HFFc6 (cell line): ENCODE results near the gene FZD7. TPM values are rescaled to one million over a fixed set of nuclear protein-coding genes. Genes with fewer than 3 reads are reported as not detected.
A peak's percentile ranks its signal among the peaks of the same experiment; 100 is the strongest.

Source experiments
- DNase-seq: peaks from one replicate; pipeline ENCODE4 v3.0.0-alpha.2; 2018
- H3K27ac Mint-ChIP-seq: 2 replicates; pipeline ENCODE4 v1.8.0; 2020; ENCODE audit warnings: mild to moderate bottlenecking, mixed read lengths
- H3K27me3 Mint-ChIP-seq: 2 replicates; pipeline ENCODE4 v1.8.0; 2021; ENCODE audit warnings: mild to moderate bottlenecking, moderate library complexity, mixed read lengths; ENCODE audit not compliant: insufficient read depth
- H3K36me3 Mint-ChIP-seq: 2 replicates; pipeline ENCODE4 v1.8.0; 2021; ENCODE audit warnings: low read depth, mixed read lengths
- H3K4me1 Mint-ChIP-seq: 2 replicates; pipeline ENCODE4 v1.8.0; 2020; ENCODE audit warnings: low read depth, mixed read lengths
- H3K4me3 Mint-ChIP-seq: 2 replicates; pipeline ENCODE4 v1.8.0; 2020; ENCODE audit warnings: mild to moderate bottlenecking, moderate library complexity, mixed read lengths
- H3K9me3 Mint-ChIP-seq: 2 replicates; pipeline ENCODE4 v1.8.0; 2020; ENCODE audit warnings: mild to moderate bottlenecking, mixed read lengths
- CTCF ChIP-seq: fragments of 200-600 bp; sonication (generic); IDR thresholded peaks from 2 replicates; pipeline ENCODE4 v1.5.0; 2021; ENCODE audit warnings: antibody characterized with exemption, mild to moderate bottlenecking
- total RNA-seq, 6 experiments: library from RNA; stranded (reverse); fragmentation: NEBNext Ultra II Directional; extraction: Animal tissue kit (Norgen Biotek cat#: 25700); gene quantifications; 2 replicates in 1 of 6; 3 replicates in 5 of 6; pipeline ENCODE4 v1.2.3, GENCODE V29; 2021

Gene FZD7
- total RNA-seq, 6 experiments from 2014 or later, result 111 to 147 (median 117) TPM

GRCh38 chr2:202014318-202014717 is 19.3 kb upstream of the FZD7 start:
- peaks cover 3% of the 10 kb centered on the region; the same call in 1 of the 2 replicates for H3K27me3 Mint-ChIP-seq
- no peaks in the 10 kb centered on the region for H3K9me3 Mint-ChIP-seq
- TF ChIP-seq CTCF, result no peak
- no peaks in the 10 kb centered on the region for H3K36me3 Mint-ChIP-seq
- H3K4me3 Mint-ChIP-seq, result peak overlapping the region; percentile 20
- H3K4me1 Mint-ChIP-seq, result peaks cover 21% of the 10 kb centered on the region
- no peak overlapping the region for H3K27ac Mint-ChIP-seq
- no peak for DNase-seq

DNA sequence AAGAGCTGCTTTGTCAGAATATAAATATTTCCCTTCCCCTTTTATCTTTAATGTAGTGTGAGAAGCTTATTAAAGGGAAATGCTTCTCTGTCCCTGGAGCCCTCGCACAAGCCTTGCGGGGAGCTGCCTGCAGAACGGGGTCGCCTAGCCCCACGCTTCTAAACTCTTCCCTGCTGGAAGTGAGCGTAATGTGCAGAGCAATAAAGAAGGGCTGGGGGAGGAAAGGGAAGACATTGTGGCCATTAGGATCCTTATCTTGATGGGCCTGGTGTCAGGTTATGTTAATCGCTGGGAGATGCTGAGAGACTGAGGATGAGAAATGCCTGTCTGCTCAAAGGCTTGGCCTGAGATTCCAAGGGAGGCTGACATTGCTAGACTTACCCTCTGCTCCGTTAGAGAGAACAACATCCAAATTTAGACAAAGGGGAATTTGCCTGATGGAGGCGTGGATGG is 18.9 kb upstream of the FZD7 start:
- no peak for DNase-seq
- H3K27me3 Mint-ChIP-seq, result peaks cover 3% of the 10 kb centered on the region; the same call in 1 of the 2 replicates
- H3K27ac Mint-ChIP-seq, result no peak overlapping the region
- TF ChIP-seq CTCF, result no peak
- peak overlapping the region; percentile 20 for H3K4me3 Mint-ChIP-seq
- peaks cover 21% of the 10 kb centered on the region for H3K4me1 Mint-ChIP-seq
- H3K36me3 Mint-ChIP-seq, result no peaks in the 10 kb centered on the region
- H3K9me3 Mint-ChIP-seq, result no peaks in the 10 kb centered on the region

DNA sequence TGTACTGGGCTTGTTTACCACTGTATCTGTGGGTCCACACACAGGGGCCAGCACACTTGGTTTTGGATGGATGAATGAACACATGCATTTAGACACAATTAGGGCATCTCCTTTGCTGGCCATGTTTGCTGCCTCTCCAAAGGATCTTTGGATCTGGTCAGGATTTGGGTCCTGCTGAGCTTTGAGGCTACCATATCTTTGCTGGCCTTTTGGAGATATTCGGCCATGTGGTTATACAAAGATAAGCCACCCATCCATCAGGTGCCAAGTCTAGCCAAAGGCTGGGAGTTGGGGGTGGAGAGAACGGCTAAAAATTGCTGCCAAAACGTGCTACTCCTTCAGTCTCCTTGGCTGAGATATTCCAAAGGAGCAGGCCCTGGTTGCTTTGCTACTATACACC is 18.2 kb upstream of the FZD7 start:
- no peak for TF ChIP-seq CTCF
- H3K27me3 Mint-ChIP-seq, result peaks cover 3% of the 10 kb centered on the region; the same call in 1 of the 2 replicates
- no peaks in the 10 kb centered on the region for H3K9me3 Mint-ChIP-seq
- no peaks in the 10 kb centered on the region for H3K36me3 Mint-ChIP-seq
- H3K4me3 Mint-ChIP-seq, result no peak overlapping the region
- H3K27ac Mint-ChIP-seq, result no peak overlapping the region
- DNase-seq, result no peak
- peaks cover 21% of the 10 kb centered on the region for H3K4me1 Mint-ChIP-seq

DNA sequence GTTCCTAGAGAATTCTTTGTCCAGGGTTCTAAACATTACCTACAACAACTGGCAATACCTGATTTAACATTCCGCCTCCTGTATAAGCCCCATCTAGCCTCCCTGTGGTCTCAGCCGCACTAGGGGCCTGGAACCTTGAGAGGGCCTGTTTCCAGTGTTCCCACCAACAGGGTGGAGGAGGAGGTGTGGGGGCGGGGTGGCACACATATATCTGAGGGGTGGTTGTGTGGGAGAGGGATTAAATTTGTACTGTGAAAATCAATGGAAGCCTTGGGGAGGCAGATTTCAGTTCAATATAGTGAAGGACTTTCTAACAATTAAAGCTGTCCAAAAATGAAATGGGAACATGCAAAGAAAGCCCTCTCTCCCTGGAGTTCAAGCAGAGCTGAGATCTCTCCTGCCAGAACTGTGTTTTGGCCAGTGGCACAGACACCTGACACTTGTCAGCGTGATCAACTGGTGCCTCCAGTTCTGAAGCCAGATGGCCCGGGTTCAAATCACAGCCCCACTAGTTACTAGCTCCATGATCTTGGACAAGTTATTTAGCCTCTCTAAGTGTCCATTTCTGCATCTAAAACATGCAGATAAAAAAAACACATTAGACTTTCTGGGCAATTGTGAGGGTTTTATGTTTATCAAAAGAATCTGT is 17.0 kb upstream of the FZD7 start:
- TF ChIP-seq CTCF, result no peak
- no peak for DNase-seq
- H3K4me3 Mint-ChIP-seq, result no peak overlapping the region

DNA sequence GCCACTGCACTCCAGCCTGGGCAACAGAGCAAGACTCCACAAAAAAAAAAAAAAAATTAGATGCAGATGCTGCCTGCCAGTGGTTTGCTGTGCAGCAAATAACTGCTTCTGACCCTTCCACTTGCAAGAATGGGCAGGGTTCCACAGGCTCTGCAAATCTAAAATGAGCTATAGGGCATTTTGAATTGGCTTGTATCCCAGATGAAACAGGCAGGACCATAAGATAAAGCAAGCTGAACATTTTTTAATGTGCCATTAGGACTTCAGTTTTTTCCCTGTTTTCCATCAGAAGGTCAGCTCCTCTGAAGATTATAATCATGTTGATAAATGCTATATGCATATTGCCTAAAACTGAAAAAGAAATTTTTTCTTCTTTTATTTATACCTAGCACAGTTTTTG is 15.7 kb upstream of the FZD7 start:
- no peak for TF ChIP-seq CTCF
- Mint-ChIP-seq H3K9me3 (no peaks in the 10 kb centered on the region), H3K4me1 (peaks cover 21% of the 10 kb centered on the region), H3K27me3 (peaks cover 3% of the 10 kb centered on the region; the same call in 1 of the 2 replicates), H3K27ac (no peak overlapping the region), H3K36me3 (no peaks in the 10 kb centered on the region), H3K4me3 (no peak overlapping the region)
- DNase-seq, result no peak

More for the DNA sequence above, 17.0 kb upstream of the FZD7 start:
- H3K4me1 Mint-ChIP-seq, result peaks cover 21% of the 10 kb centered on the region
- no peaks in the 10 kb centered on the region for H3K36me3 Mint-ChIP-seq
- peaks cover 3% of the 10 kb centered on the region; the same call in 1 of the 2 replicates for H3K27me3 Mint-ChIP-seq
- H3K27ac Mint-ChIP-seq, result no peak overlapping the region
- H3K9me3 Mint-ChIP-seq, result no peaks in the 10 kb centered on the region
